Amniotic epithelial cell (primary cell): ENCODE results near the gene ATP6V0E1.

Experiments used
- DNase-seq: peaks from one replicate; pipeline ENCODE4 v3.0.0-alpha.2; 2010; ENCODE audit warnings: low read depth

The ATP6V0E1 gene

GRCh38 chr5:172956936-172957335 is 26.6 kb upstream of the ATP6V0E1 start:
- no peak for DNase-seq

GRCh38 chr5:172957458-172957857 is 26.1 kb upstream of the ATP6V0E1 start:
- DNase-seq, result no peak

- peak; percentile 59 for DNase-seq
These were observed 25.1 kb upstream of the ATP6V0E1 start for GRCh38 chr5:172958331-172959046.

- DNase-seq, result peak; percentile 34
These were observed 23.5 kb upstream of the ATP6V0E1 start for GRCh38 chr5:172959824-172960799.

- DNase-seq, result no peak
These were observed 13.7 kb upstream of the ATP6V0E1 start for GRCh38 chr5:172969921-172970320.

GRCh38 chr5:172971482-172971881 is 12.1 kb upstream of the ATP6V0E1 start:
- no peak for DNase-seq

- DNase-seq, result no peak
These were observed 11.0 kb upstream of the ATP6V0E1 start for GRCh38 chr5:172972552-172972951.

GRCh38 chr5:172973127-172973916 is 10.2 kb upstream of the ATP6V0E1 start:
- DNase-seq, result peak; percentile 60

GRCh38 chr5:172973931-172974330 is 9.6 kb upstream of the ATP6V0E1 start:
- peak; percentile 37 for DNase-seq

GRCh38 chr5:172975289-172975688 is 8.3 kb upstream of the ATP6V0E1 start:
- no peak for DNase-seq

GRCh38 chr5:172979778-172980177 is 3.8 kb upstream of the ATP6V0E1 start:
- DNase-seq, result peak; percentile 65

- no peak for DNase-seq
These were observed 1.6 kb upstream of the ATP6V0E1 start for GRCh38 chr5:172981931-172982330.

- peak; percentile 93 for DNase-seq
These were observed 828 bp downstream of the ATP6V0E1 start for GRCh38 chr5:172984244-172984953.

GRCh38 chr5:172985596-172985995 is 2.0 kb downstream of the ATP6V0E1 start:
- DNase-seq, result no peak

GRCh38 chr5:172988276-172988675 is 4.7 kb downstream of the ATP6V0E1 start:
- no peak for DNase-seq

GRCh38 chr5:172990776-172991175 is 7.2 kb downstream of the ATP6V0E1 start:
- DNase-seq, result no peak

- DNase-seq, result no peak
These were observed 10.8 kb downstream of the ATP6V0E1 start for GRCh38 chr5:172994405-172994804.

- no peak for DNase-seq
These were observed 15.9 kb downstream of the ATP6V0E1 start for GRCh38 chr5:172999372-172999973.

GRCh38 chr5:172999974-173000373 is 16.4 kb downstream of the ATP6V0E1 start:
- DNase-seq, result no peak

GRCh38 chr5:173001229-173001841 is 17.8 kb downstream of the ATP6V0E1 start:
- DNase-seq, result no peak

GRCh38 chr5:173003360-173003759 is 19.8 kb downstream of the ATP6V0E1 start:
- no peak for DNase-seq
